ENCODE results near the gene DGKG. TPM values are rescaled to one million over a fixed set of nuclear protein-coding genes. Genes with fewer than 3 reads are reported as not detected.

Gene DGKG
- total RNA-seq, 4 donors from 2014 or later, result 0.79 to 4.0 (median 1.6) TPM

- Histone ChIP-seq H3K9me3 (no peaks in the 10 kb centered on the region), H3K27me3 (no peaks in the 10 kb centered on the region), H3K27ac (no peak overlapping the region), H3K4me1 (no peaks in the 10 kb centered on the region), H3K36me3 (no peaks in the 10 kb centered on the region), H3K4me3 (no peak overlapping the region)
- TF ChIP-seq POLR2A (IDR thresholded peaks at IDR 0.05), result no peak
- TF ChIP-seq CTCF (IDR thresholded peaks at IDR 0.05), result no peak
- no peak for TF ChIP-seq POLR2AphosphoS5 (IDR thresholded peaks at IDR 0.05)
- no peak for TF ChIP-seq EP300 (IDR thresholded peaks at IDR 0.05)
- 86% methylated on average over 2 of the region's 2 CpGs for WGBS
- DNase-seq (ENCODE audit: low spot score in 2 of 2), result no peak
Observed at GRCh38 chr3:186327912-186328487, 34.0 kb downstream of the DGKG start.

GRCh38 chr3:186322761-186323160 is 39.3 kb downstream of the DGKG start:
- no peaks in the 10 kb centered on the region for H3K4me1 ChIP-seq
- no peak overlapping the region for H3K4me3 ChIP-seq
- H3K36me3 ChIP-seq, result no peaks in the 10 kb centered on the region
- H3K27ac ChIP-seq, result no peak overlapping the region
- 75% methylated on average over 5 of the region's 5 CpGs for WGBS
- TF ChIP-seq EP300 (IDR thresholded peaks at IDR 0.05) (no peak), POLR2A (IDR thresholded peaks at IDR 0.05) (no peak), CTCF (IDR thresholded peaks at IDR 0.05) (no peak), POLR2AphosphoS5 (IDR thresholded peaks at IDR 0.05) (no peak)
- no peaks in the 10 kb centered on the region for H3K9me3 ChIP-seq
- H3K27me3 ChIP-seq, result no peaks in the 10 kb centered on the region
- no peak for DNase-seq (ENCODE audit: low spot score in 2 of 2)

GRCh38 chr3:186321746-186322145 is 40.3 kb downstream of the DGKG start:
- H3K4me3 ChIP-seq, result no peak overlapping the region
- H3K27me3 ChIP-seq, result no peaks in the 10 kb centered on the region
- 82% methylated on average over 3 of the region's 3 CpGs for WGBS
- H3K9me3 ChIP-seq, result no peaks in the 10 kb centered on the region
- TF ChIP-seq EP300 (IDR thresholded peaks at IDR 0.05) (no peak), POLR2A (IDR thresholded peaks at IDR 0.05) (no peak), POLR2AphosphoS5 (IDR thresholded peaks at IDR 0.05) (no peak), CTCF (IDR thresholded peaks at IDR 0.05) (no peak)
- H3K36me3 ChIP-seq, result no peaks in the 10 kb centered on the region
- no peak for DNase-seq (ENCODE audit: low spot score in 2 of 2)
- H3K27ac ChIP-seq, result no peak overlapping the region
- no peaks in the 10 kb centered on the region for H3K4me1 ChIP-seq

GRCh38 chr3:186320862-186321568 is 41.0 kb downstream of the DGKG start:
- H3K36me3 ChIP-seq, result no peaks in the 10 kb centered on the region
- H3K27me3 ChIP-seq, result no peaks in the 10 kb centered on the region
- H3K27ac ChIP-seq, result no peak overlapping the region
- DNase-seq (ENCODE audit: low spot score in 2 of 2), result no peak
- no peak overlapping the region for H3K4me3 ChIP-seq
- H3K9me3 ChIP-seq, result no peaks in the 10 kb centered on the region
- TF ChIP-seq POLR2A (IDR thresholded peaks at IDR 0.05) (no peak), EP300 (IDR thresholded peaks at IDR 0.05) (no peak), CTCF (IDR thresholded peaks at IDR 0.05) (no peak), POLR2AphosphoS5 (IDR thresholded peaks at IDR 0.05) (no peak)
- no peaks in the 10 kb centered on the region for H3K4me1 ChIP-seq
- 47% methylated on average over 4 of the region's 4 CpGs for WGBS

- Histone ChIP-seq H3K4me1 (no peaks in the 10 kb centered on the region), H3K27ac (no peak overlapping the region), H3K36me3 (no peaks in the 10 kb centered on the region), H3K27me3 (no peaks in the 10 kb centered on the region), H3K9me3 (no peaks in the 10 kb centered on the region), H3K4me3 (no peak overlapping the region)
- TF ChIP-seq POLR2AphosphoS5 (IDR thresholded peaks at IDR 0.05) (no peak), CTCF (IDR thresholded peaks at IDR 0.05) (no peak), EP300 (IDR thresholded peaks at IDR 0.05) (no peak), POLR2A (IDR thresholded peaks at IDR 0.05) (no peak)
- WGBS, result 82% methylated on average over 7 of the region's 7 CpGs
- no peak for DNase-seq (ENCODE audit: low spot score in 2 of 2)
Observed at GRCh38 chr3:186319945-186320344, 42.1 kb downstream of the DGKG start.

Measured in suprapubic skin (tissue), 4 donors.